ENCODE measurements around the gene IL34.

IL34 gene

GRCh38 chr16:70700101-70701020, 54.0 kb downstream of the IL34 start:
- Mint-ChIP-seq H3K4me1 (peaks cover 75% of the 10 kb centered on the region), H3K27me3 (ENCODE audit: low read depth) (peaks cover 7% of the 10 kb centered on the region), H3K27ac (peak overlapping the region; percentile 89 to 94 (median 94)), H3K9me3 (no peaks in the 10 kb centered on the region), H3K36me3 (ENCODE audit: low read depth) (peaks cover 4% of the 10 kb centered on the region), H3K4me3 (peak overlapping the region in 1 of 3 experiments; percentile 32)
- no peak for TF ChIP-seq CTCF (IDR thresholded peaks at IDR 0.05; ENCODE audit: unreplicated experiment in 3 of 3)

DNA sequence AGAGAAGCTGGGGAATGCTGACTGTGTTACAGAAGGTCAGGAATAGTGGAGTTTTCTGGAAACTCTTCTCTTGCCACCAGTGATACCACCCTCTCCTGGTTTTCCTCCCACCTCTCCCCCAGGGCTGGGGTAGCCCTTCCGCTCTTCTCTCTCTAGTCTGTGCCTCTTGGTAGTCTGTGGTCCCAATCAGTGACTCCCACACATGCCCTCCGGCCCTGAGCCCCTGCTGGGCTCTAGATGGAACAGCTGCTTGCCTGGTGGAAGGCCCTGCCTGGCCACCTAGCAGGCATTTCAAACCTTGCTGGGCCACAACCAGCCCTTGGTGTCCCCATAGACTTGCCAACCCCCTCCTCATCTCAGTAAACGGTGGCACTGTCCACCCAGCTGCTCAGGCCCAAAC, 54.7 kb downstream of the IL34 start:
- Mint-ChIP-seq H3K36me3 (ENCODE audit: low read depth) (peaks cover 4% of the 10 kb centered on the region), H3K9me3 (no peaks in the 10 kb centered on the region), H3K4me3 (peak overlapping the region in 2 of 3 experiments; percentile 60 to 63), H3K27ac (peak overlapping the region; percentile 89 to 94 (median 94)), H3K4me1 (peaks cover 75% of the 10 kb centered on the region), H3K27me3 (ENCODE audit: low read depth) (peaks cover 7% of the 10 kb centered on the region)
- TF ChIP-seq CTCF (IDR thresholded peaks at IDR 0.05; ENCODE audit: unreplicated experiment in 3 of 3) = no peak

- Mint-ChIP-seq H3K27ac (peak overlapping the region; percentile 89 to 94 (median 94)), H3K36me3 (ENCODE audit: low read depth) (peaks cover 4% of the 10 kb centered on the region)
Measured at GRCh38 chr16:70701596-70701995, 55.2 kb downstream of the IL34 start.

GRCh38 chr16:70701998-70702397, 55.6 kb downstream of the IL34 start:
- Mint-ChIP-seq H3K36me3 (ENCODE audit: low read depth) (peaks cover 4% of the 10 kb centered on the region), H3K4me1 (peaks cover 80% of the 10 kb centered on the region), H3K4me3 (no peak overlapping the region), H3K27me3 (ENCODE audit: low read depth) (peaks cover 7% of the 10 kb centered on the region), H3K27ac (peak overlapping the region; percentile 89 to 94 (median 94)), H3K9me3 (no peaks in the 10 kb centered on the region)
- TF ChIP-seq CTCF (IDR thresholded peaks at IDR 0.05; ENCODE audit: unreplicated experiment in 3 of 3) = no peak

More at GRCh38 chr16:70701596-70701995, 55.2 kb downstream of the IL34 start:
- H3K4me3 Mint-ChIP-seq = peak overlapping the region in 2 of 3 experiments; percentile 18 to 63
- H3K27me3 Mint-ChIP-seq (ENCODE audit: low read depth) = peaks cover 7% of the 10 kb centered on the region
- H3K9me3 Mint-ChIP-seq = no peaks in the 10 kb centered on the region
- TF ChIP-seq CTCF (IDR thresholded peaks at IDR 0.05; ENCODE audit: unreplicated experiment in 3 of 3) = no peak
- H3K4me1 Mint-ChIP-seq = peaks cover 76% of the 10 kb centered on the region

- no peaks in the 10 kb centered on the region for H3K9me3 Mint-ChIP-seq
Measured at GRCh38 chr16:70702624-70703023, 56.3 kb downstream of the IL34 start.

More at GRCh38 chr16:70702624-70703023, 56.3 kb downstream of the IL34 start:
- Mint-ChIP-seq H3K36me3 (ENCODE audit: low read depth) (peaks cover 4% of the 10 kb centered on the region), H3K4me1 (peaks cover 85% of the 10 kb centered on the region), H3K27me3 (ENCODE audit: low read depth) (peaks cover 7% of the 10 kb centered on the region), H3K4me3 (no peak overlapping the region), H3K27ac (peak overlapping the region; percentile 89 to 94 (median 94))
- TF ChIP-seq CTCF (IDR thresholded peaks at IDR 0.05; ENCODE audit: unreplicated experiment in 3 of 3) = no peak
